Posterior cingulate gyrus (tissue), 11 donors: Measurements from ENCODE around the gene ZBTB24.
A peak's percentile ranks its signal among the peaks of the same experiment; 100 is the strongest.
"Not testable (repeated sequence)": the region's sequence is repeated elsewhere in the genome, so short reads cannot be mapped to it uniquely, and the experiment has no call there.

Experiments
- DNase-seq, 10 donors: peaks; one replicate each; pipeline versions ENCODE4 v3.0.0 to v3.0.0-alpha.2; 2020 to 2021; ENCODE audit warnings: mixed read lengths in 3 of 10
- intact Hi-C: fragments of 100-400 bp; cut with DNase I; formaldehyde crosslinking; loops from one replicate; pipeline ENCODE4 v1.15.1; 2023

ZBTB24 gene

GRCh38 chr6:109482905-109483734, at the start of gene ZBTB24:
TSS of gene ZBTB24 (minus strand) at chr6:109483219. CDS start at chr6:109482026, 1,193 bp downstream.
- intact Hi-C loops, result loop anchor here (2.0 kb wide), 1 partner anchor 42 kb away; the partner anchor contains the start of genes PPIL6 and SMPD2

DNA sequence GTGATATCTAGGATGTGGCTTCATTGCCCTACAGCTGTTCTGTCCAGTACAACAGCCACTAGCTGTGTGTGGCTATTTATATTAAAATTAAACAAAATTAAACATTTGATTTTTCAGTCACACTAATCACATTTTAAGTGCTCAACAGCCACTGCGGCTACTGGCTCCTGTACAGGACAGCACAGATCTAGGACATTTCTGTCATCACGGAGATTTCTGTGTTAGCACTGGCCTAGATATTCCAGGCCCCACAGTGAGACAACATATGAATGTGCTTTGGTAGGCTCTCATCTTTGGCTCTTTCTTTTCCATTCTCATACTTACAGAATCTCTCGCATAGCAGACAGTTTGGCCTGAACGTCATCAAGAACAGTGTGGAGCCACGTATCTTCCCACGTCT, 48.4 kb upstream of the ZBTB24 start:
- DNase-seq, result no peak
- intact Hi-C loops, result no loop called here

More at GRCh38 chr6:109482905-109483734, at the start of gene ZBTB24:
- peak; percentile 76 to 99 (median 88) for DNase-seq

GRCh38 chr6:109527989-109528388, 45.0 kb upstream of the ZBTB24 start:
- intact Hi-C loops, result loop anchor here (5.0 kb wide), 2 partner anchors 164 to 509 kb away; partner anchors contain the start of genes AK9 and FIG4
- no peak for DNase-seq

- intact Hi-C loops, result loop anchor here (5.0 kb wide), 2 partner anchors 165 to 510 kb away; partner anchors contain the start of genes AK9 and FIG4
- peak in 3 of 10 donors; percentile 26 to 77 (median 54) for DNase-seq
Measured at GRCh38 chr6:109526905-109527628, 44.0 kb upstream of the ZBTB24 start.

DNA sequence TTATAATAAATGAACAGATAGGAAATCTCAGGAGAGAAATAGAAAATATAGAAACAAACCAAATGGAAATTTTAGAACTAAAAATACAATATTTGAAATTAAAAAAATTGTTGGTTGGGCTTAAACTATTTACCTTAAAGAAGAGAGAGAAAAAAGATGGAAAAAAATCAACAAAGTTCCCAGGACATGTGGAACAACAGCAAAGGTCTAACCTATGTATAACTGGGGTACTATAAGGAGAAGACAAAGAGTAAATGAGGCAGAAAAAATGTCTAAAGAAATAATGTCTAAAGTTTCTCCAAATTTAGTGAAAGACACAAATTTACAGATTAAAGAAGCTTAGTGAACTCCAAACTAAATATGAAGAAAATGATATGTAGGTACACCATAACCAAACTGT, 41.1 kb upstream of the ZBTB24 start:
- no peak for DNase-seq
- intact Hi-C loops, result no loop called here

DNA sequence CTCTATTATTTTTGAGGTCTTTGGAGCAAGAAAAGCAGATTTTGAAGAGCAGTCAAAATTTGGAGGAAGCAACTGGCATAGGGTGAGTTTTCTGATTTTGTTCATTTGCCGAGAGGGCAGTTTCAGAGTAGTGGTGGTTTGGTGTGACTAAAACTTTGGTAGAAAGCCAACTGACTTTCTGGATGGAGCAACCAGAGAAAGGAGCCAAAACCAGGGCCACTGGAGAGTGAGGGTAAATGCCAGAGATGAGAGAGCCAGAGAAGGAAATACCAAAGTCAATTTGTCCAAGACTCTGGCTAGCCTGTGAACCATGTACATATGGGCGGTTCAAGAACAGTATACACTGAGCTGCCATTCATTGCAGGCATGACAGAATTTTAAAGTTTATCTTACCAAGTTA, 40.5 kb upstream of the ZBTB24 start:
- DNase-seq, result no peak
- intact Hi-C loops, result no loop called here

DNA sequence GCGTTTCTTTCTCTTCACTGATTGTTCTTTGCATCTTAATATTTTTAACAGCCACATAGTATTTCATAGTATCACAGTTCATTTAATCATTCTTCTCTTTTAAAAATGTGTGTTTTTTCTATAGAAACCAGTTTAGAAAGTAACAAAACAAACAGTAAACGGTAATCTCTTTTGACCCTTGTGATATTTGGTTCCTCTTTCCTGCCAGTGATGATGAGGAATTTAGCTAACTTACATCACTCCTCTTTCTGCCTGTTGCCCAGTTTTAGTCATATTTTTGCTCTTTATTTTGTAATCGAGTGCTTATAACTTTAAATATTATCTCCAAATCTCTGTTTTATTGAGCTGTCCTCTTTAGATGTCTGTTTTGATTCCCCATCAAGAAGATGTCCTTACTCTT, 38.1 kb upstream of the ZBTB24 start:
- intact Hi-C loops, result no loop called here
- DNase-seq, result no peak

- DNase-seq, intact Hi-C loops: not testable (repeated sequence)
Measured at GRCh38 chr6:109519647-109520046, 36.6 kb upstream of the ZBTB24 start.

DNA sequence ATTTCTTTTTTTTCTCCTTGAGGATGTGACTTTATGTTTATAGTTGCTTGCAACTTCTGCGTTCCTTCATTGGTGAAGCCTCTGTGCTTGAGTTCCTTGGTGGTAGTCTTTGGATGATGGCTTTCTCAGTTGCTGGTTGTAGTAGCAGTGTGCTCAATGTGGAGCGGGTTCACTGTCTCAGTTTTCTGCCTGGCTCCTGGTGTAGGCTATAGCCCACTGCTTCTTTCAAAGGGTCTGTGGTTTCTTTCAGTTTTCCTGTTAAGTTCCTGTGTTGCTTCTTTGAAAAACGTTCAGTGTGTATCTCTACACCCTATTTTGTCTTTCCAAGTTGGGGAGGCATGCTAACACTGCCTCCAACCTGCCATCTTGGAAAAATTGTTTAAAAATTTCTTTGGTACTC, 33.9 kb upstream of the ZBTB24 start:
- intact Hi-C loops, result no loop called here
- no peak for DNase-seq

- DNase-seq, result no peak
- intact Hi-C loops, result no loop called here
Measured at GRCh38 chr6:109515781-109516409, 32.9 kb upstream of the ZBTB24 start.

DNA sequence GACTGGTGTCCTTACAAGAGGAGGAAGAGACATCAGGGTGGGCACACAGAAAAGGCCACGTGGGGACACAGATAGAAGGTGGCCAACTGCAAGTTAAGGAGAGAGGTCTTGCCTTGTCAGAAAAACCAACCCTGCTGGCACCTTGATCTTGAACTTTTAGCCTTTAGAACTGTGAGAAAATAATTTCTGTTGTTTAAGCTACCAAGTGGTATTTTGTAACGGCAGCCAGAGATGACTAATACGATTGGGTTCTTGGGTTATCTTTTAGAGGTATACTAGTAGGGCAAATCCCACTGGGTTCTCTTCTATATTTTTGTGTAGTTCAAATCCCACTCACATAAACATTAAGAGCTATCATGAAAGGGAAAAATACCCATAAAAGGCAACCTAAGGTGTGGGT, 31.9 kb upstream of the ZBTB24 start:
- intact Hi-C loops, result no loop called here
- no peak for DNase-seq

DNA sequence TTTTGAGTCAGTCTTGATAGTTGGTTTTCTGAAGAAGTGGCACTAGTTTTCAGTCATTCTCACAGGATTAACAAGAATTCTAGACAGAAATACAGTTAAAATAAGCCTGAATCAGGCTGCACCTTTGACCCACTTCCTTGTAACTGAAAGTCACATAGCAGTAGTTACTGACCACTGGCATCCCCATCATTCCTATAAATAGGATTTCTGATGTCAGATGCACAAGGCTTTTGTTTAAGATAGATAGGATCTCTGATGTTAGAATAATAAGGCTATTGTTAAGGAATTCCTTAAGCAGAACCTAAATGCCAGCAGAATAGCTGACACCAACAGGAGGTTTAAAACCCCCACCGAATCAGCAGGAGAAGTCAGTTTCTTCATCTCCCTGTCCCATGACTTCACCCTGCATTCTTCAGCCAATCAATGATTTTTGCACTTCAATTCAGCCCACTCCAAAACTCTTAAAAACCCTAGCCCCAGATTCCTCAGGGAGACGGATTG, 30.6 kb upstream of the ZBTB24 start:
- no peak for DNase-seq
- intact Hi-C loops, result no loop called here

- intact Hi-C loops, result no loop called here
- no peak for DNase-seq
Measured at GRCh38 chr6:109512271-109512817, 29.3 kb upstream of the ZBTB24 start.

DNA sequence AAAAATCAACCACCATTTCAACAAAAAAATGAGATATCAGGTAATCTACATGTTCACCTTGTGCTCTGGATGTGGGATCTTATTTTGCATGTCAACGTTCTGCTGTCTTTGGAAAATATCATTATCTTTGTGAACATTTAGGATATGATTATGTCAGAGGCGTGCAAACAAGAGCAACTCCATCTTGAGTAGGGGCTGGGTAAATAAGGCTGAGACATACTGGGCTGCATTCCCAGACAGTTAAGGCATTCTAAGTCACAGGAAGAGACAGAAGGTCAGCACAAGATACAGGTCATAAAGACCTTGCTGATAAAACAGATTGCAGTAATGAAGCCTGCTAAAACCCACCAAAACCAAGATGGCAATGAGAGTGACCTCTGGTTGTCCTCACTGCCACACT, 28.8 kb upstream of the ZBTB24 start:
- no peak for DNase-seq
- intact Hi-C loops, result no loop called here

- intact Hi-C loops, result no loop called here
Measured at GRCh38 chr6:109510358-109510757, 27.3 kb upstream of the ZBTB24 start.

DNA sequence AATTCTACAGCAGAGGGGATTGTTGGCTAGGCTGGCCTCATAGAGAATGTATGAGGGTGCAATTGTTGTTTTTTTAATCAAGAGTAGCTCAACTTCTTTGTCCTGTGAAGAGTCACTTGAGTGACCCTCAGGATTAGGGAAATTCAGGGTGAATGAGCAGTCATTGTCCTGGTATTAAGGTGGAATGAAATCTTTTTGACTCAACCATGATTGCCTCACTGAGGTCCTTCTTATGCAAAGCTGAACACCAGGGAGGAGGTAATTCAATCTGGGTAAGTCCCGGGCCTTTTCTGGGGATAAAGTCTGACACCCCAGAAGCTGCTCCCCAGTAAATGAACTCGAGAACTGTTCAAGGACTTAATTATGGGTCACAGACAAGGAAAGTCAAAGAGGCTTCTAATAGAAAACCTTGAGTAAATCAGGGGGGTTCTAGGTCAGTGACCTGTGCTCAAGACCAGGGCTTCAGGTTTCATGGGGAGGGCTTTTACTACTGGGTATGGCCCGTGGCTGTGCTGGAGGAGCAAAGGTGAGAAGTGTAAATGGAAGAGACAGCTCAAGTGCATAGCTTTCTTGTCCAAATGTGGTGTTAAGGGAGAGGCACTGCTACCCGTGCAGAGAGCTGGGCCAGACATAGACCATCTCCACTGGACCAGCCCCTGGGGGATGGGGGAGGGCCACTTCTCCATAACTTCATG, 25.3 kb upstream of the ZBTB24 start:
- no peak for DNase-seq
- intact Hi-C loops, result no loop called here

More at GRCh38 chr6:109510358-109510757, 27.3 kb upstream of the ZBTB24 start:
- no peak for DNase-seq

- intact Hi-C loops, result no loop called here
Measured at GRCh38 chr6:109507490-109508072, 24.6 kb upstream of the ZBTB24 start.

GRCh38 chr6:109506841-109507240, 23.8 kb upstream of the ZBTB24 start:
- intact Hi-C loops, result no loop called here
- no peak for DNase-seq

More at GRCh38 chr6:109507490-109508072, 24.6 kb upstream of the ZBTB24 start:
- DNase-seq, result no peak

DNA sequence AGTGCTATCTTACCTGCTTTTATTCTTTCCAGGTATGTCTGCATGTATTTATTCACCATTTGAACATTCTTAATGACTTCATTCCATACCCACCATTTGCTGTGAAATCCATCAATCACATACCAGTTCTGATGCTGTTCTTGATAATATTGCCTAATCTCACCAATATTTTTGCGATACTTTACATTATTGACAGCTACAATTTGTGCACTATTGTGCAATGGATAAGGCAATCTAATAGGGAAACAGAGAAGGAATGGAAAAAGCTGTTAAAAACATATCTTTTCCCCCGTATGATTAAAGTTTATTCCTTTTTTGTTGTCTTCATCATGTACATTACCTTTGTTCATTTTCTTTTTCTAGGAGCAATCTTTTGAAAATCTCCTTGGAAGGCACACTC, 23.3 kb upstream of the ZBTB24 start:
- no peak for DNase-seq
- intact Hi-C loops, result no loop called here
